ENCODE results near the gene LIMD2. TPM values are rescaled to one million over a fixed set of nuclear protein-coding genes. Genes with fewer than 3 reads are reported as not detected.

Gene LIMD2
- polyA plus RNA-seq, 1 of the 3 experiments (the other 2 are of a cell fraction): 78.0 TPM

GRCh38 chr17:63696381-63696961 is 3.5 kb downstream of the LIMD2 start (continued):
- TF ChIP-seq FOSL2 (IDR thresholded peaks at IDR 0.05; ENCODE audit: borderline replicate concordance, low read depth) (no peak), PBX3 (IDR thresholded peaks at IDR 0.05) (no peak), SIN3A (IDR thresholded peaks at IDR 0.05; ENCODE audit: borderline replicate concordance, low read depth, low read length) (no peak), GABPA (IDR thresholded peaks at IDR 0.05; ENCODE audit: low read depth) (no peak), TEAD4 (IDR thresholded peaks at IDR 0.05; ENCODE audit: borderline replicate concordance, insufficient read depth) (no peak), IRF3 (IDR thresholded peaks at IDR 0.05; ENCODE audit: low read depth, low read length) (no peak), CTCF (IDR thresholded peaks at IDR 0.05) (peak; percentile 65), RCOR1 (IDR thresholded peaks at IDR 0.05; ENCODE audit: low read length) (no peak), RFX5 (IDR thresholded peaks at IDR 0.05; ENCODE audit: low read length) (no peak), NRF1 (IDR thresholded peaks at IDR 0.05; ENCODE audit: low read depth, low read length) (no peak), JUND (IDR thresholded peaks at IDR 0.05) (no peak), EZH2phosphoT487 (IDR thresholded peaks at IDR 0.05; ENCODE audit: borderline replicate concordance, low read depth) (no peak), ELF1 (IDR thresholded peaks at IDR 0.05) (no peak), MXI1 (IDR thresholded peaks at IDR 0.05; ENCODE audit: low read depth, low read length) (no peak), POLR2AphosphoS5 (IDR thresholded peaks at IDR 0.05; ENCODE audit: low read depth, low read length) (0 out of 2 replicates have a peak, but pooled peaks have one; percentile 25), USF2 (IDR thresholded peaks at IDR 0.05; ENCODE audit: borderline replicate concordance, low read depth, low read length) (no peak), ZBTB33 (IDR thresholded peaks at IDR 0.05; ENCODE audit: borderline replicate concordance, low read depth) (no peak)

Data from SK-N-SH (cell line).